ENCODE measurements around the gene CHST11.

The CHST11 gene

DNA sequence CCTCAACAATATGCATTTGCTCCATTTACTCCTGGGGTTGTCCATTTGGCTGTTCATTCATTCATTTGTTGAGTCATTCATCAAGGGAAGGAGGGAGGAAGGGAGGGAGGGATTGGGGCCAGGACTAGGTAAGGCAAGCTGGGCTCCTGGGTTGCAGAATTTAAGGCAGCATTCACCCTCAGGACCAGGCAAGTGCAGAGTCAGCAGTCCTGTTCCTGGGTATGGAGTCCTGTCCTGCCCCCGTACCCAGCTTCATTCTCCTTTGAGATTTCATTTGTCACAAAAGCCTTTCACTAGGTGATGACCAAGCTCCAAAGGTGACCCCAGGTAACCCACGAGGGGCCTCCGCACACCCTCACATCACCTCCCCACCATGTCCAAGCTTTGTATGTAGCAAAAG is 178.1 kb downstream of the CHST11 start:
- H3K9me2 ChIP-seq (replicated peaks; ENCODE audit: insufficient read depth, low read length): no peaks in the 10 kb centered on the region
- no peaks in the 10 kb centered on the region for H4K20me1 ChIP-seq (ENCODE audit: low read depth, low read length)
- H3K4me3 ChIP-seq (ENCODE audit: insufficient read depth, low read length, poor library complexity, severe bottlenecking): no peak overlapping the region
- no peak overlapping the region for H3K9ac ChIP-seq (ENCODE audit: low read length)
- no peaks in the 10 kb centered on the region for H3K79me2 ChIP-seq (ENCODE audit: insufficient read depth, low read length)
- no peak overlapping the region for H3K4me2 ChIP-seq (ENCODE audit: low read depth, low read length, poor library complexity, severe bottlenecking)
- no peaks in the 10 kb centered on the region for H3K36me3 ChIP-seq (ENCODE audit: low read length)
- H3F3A ChIP-seq (ENCODE audit: insufficient read depth): no peaks in the 10 kb centered on the region
- H2AFZ ChIP-seq (ENCODE audit: low read depth, low read length, severe bottlenecking): no peak overlapping the region
- H3K27ac ChIP-seq (ENCODE audit: low read depth, low read length): no peak overlapping the region
- no peaks in the 10 kb centered on the region for H3K9me3 ChIP-seq (ENCODE audit: insufficient read depth, low read length)
- H3K27me3 ChIP-seq (ENCODE audit: low read length): no peaks in the 10 kb centered on the region
- TF ChIP-seq, protein P1, sequence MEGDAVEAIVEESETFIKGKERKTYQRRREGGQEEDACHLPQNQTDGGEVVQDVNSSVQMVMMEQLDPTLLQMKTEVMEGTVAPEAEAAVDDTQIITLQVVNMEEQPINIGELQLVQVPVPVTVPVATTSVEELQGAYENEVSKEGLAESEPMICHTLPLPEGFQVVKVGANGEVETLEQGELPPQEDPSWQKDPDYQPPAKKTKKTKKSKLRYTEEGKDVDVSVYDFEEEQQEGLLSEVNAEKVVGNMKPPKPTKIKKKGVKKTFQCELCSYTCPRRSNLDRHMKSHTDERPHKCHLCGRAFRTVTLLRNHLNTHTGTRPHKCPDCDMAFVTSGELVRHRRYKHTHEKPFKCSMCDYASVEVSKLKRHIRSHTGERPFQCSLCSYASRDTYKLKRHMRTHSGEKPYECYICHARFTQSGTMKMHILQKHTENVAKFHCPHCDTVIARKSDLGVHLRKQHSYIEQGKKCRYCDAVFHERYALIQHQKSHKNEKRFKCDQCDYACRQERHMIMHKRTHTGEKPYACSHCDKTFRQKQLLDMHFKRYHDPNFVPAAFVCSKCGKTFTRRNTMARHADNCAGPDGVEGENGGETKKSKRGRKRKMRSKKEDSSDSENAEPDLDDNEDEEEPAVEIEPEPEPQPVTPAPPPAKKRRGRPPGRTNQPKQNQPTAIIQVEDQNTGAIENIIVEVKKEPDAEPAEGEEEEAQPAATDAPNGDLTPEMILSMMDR (IDR thresholded peaks at IDR 0.05; ENCODE audit: insufficient read depth, low read length, poor library complexity, severe bottlenecking): no peak

- Histone ChIP-seq H3K9me3 (ENCODE audit: insufficient read depth, low read length) (peaks cover 5% of the 10 kb centered on the region; the same call in 1 of the 2 replicates), H3K27ac (ENCODE audit: low read depth, low read length) (no peak overlapping the region), H2AFZ (ENCODE audit: low read depth, low read length, severe bottlenecking) (no peak overlapping the region), H4K20me1 (ENCODE audit: low read depth, low read length) (no peaks in the 10 kb centered on the region), H3K4me2 (ENCODE audit: low read depth, low read length, poor library complexity, severe bottlenecking) (no peak overlapping the region), H3K36me3 (ENCODE audit: low read length) (no peaks in the 10 kb centered on the region), H3F3A (ENCODE audit: insufficient read depth) (no peaks in the 10 kb centered on the region), H3K79me2 (ENCODE audit: insufficient read depth, low read length) (no peaks in the 10 kb centered on the region), H3K27me3 (ENCODE audit: low read length) (no peaks in the 10 kb centered on the region), H3K9me2 (replicated peaks; ENCODE audit: insufficient read depth, low read length) (no peaks in the 10 kb centered on the region), H3K9ac (ENCODE audit: low read length) (no peak overlapping the region), H3K4me3 (ENCODE audit: insufficient read depth, low read length, poor library complexity, severe bottlenecking) (no peak overlapping the region)
- TF ChIP-seq, protein P1 (IDR thresholded peaks at IDR 0.05; ENCODE audit: insufficient read depth, low read length, poor library complexity, severe bottlenecking): no peak
- no peak for TF ChIP-seq EZH2phosphoT487 (conservative IDR thresholded peaks at IDR 0.05; ENCODE audit: low read length)
Measured at GRCh38 chr12:104635607-104636343, 179.0 kb downstream of the CHST11 start.

DNA sequence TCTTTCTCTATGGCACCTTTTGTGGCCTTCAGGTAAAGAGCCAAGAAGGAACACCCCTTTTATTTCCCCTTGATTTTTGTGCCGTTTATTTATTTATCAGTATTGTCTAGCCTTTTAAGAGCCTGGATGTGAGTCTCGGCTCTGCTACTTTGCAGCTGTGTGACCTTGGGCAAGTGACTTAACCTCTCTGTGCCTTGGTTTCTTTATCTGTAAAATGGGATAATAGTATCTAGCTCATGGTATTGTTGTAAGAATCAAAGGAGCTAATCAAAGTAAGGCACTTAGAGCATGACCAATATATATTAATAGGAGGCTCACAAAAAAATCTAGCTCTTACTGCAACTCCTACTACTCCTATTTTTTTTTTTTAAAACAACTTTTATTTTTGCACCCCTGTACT is 179.7 kb downstream of the CHST11 start:
- Histone ChIP-seq H3K9ac (ENCODE audit: low read length) (no peak overlapping the region), H3K27me3 (ENCODE audit: low read length) (no peaks in the 10 kb centered on the region), H4K20me1 (ENCODE audit: low read depth, low read length) (no peaks in the 10 kb centered on the region), H3K9me3 (ENCODE audit: insufficient read depth, low read length) (peaks cover 10% of the 10 kb centered on the region; the same call in 1 of the 2 replicates), H3K36me3 (ENCODE audit: low read length) (no peaks in the 10 kb centered on the region), H3K4me2 (ENCODE audit: low read depth, low read length, poor library complexity, severe bottlenecking) (no peak overlapping the region), H2AFZ (ENCODE audit: low read depth, low read length, severe bottlenecking) (no peak overlapping the region), H3K27ac (ENCODE audit: low read depth, low read length) (no peak overlapping the region), H3K4me3 (ENCODE audit: insufficient read depth, low read length, poor library complexity, severe bottlenecking) (no peak overlapping the region), H3F3A (ENCODE audit: insufficient read depth) (no peaks in the 10 kb centered on the region), H3K79me2 (ENCODE audit: insufficient read depth, low read length) (no peaks in the 10 kb centered on the region), H3K9me2 (replicated peaks; ENCODE audit: insufficient read depth, low read length) (no peaks in the 10 kb centered on the region)
- TF ChIP-seq EZH2phosphoT487 (conservative IDR thresholded peaks at IDR 0.05; ENCODE audit: low read length): no peak

- Histone ChIP-seq H3K27ac (ENCODE audit: low read depth, low read length) (no peak overlapping the region), H4K20me1 (ENCODE audit: low read depth, low read length) (no peaks in the 10 kb centered on the region), H3K9ac (ENCODE audit: low read length) (no peak overlapping the region), H2AFZ (ENCODE audit: low read depth, low read length, severe bottlenecking) (no peak overlapping the region), H3K27me3 (ENCODE audit: low read length) (no peaks in the 10 kb centered on the region), H3K9me3 (ENCODE audit: insufficient read depth, low read length) (peaks cover 10% of the 10 kb centered on the region; the same call in 1 of the 2 replicates), H3K4me3 (ENCODE audit: insufficient read depth, low read length, poor library complexity, severe bottlenecking) (no peak overlapping the region), H3F3A (ENCODE audit: insufficient read depth) (no peaks in the 10 kb centered on the region), H3K4me2 (ENCODE audit: low read depth, low read length, poor library complexity, severe bottlenecking) (no peak overlapping the region), H3K9me2 (replicated peaks; ENCODE audit: insufficient read depth, low read length) (no peaks in the 10 kb centered on the region), H3K36me3 (ENCODE audit: low read length) (no peaks in the 10 kb centered on the region), H3K79me2 (ENCODE audit: insufficient read depth, low read length) (no peaks in the 10 kb centered on the region)
- no peak for TF ChIP-seq EZH2phosphoT487 (conservative IDR thresholded peaks at IDR 0.05; ENCODE audit: low read length)
- TF ChIP-seq, protein P1 (IDR thresholded peaks at IDR 0.05; ENCODE audit: insufficient read depth, low read length, poor library complexity, severe bottlenecking): no peak
Measured at GRCh38 chr12:104637604-104638003, 180.9 kb downstream of the CHST11 start.
